Coronary artery (tissue), 2 donors: Measurements from ENCODE around the gene FLYWCH1.

Experiments used
- DNase-seq: peaks from one replicate; pipeline ENCODE4 v3.0.0-alpha.2; 2017; ENCODE audit warnings: low spot score
- H3K27ac ChIP-seq, 2 donors: fragments of 200-600 bp; sonication (generic); one replicate each; pipeline ENCODE4 v1.5.1; 2016 to 2019
- H3K4me3 ChIP-seq: fragments of 200-600 bp; sonication (generic); 2 replicates; pipeline ENCODE4 v1.5.1; 2016; ENCODE audit warnings: mild to moderate bottlenecking, moderate library complexity
- CTCF ChIP-seq: fragments of 200-600 bp; sonication (generic); IDR thresholded peaks from one replicate; pipeline ENCODE4 v1.5.1; 2019; ENCODE audit warnings: antibody characterized with exemption

The FLYWCH1 gene

GRCh38 chr16:2981899-2982250 is 70.1 kb downstream of the FLYWCH1 start:
- Histone ChIP-seq H3K4me3 (no peak overlapping the region), H3K27ac (no peak overlapping the region)
- DNase-seq: no peak
- TF ChIP-seq CTCF: no peak

- no peak for DNase-seq
- H3K4me3 ChIP-seq: no peak overlapping the region
- TF ChIP-seq CTCF: no peak
- no peak overlapping the region for H3K27ac ChIP-seq
Measured at GRCh38 chr16:2982402-2982801, 70.7 kb downstream of the FLYWCH1 start.

GRCh38 chr16:2983706-2984136 is 72.0 kb downstream of the FLYWCH1 start:
- Histone ChIP-seq H3K4me3 (peak overlapping the region; percentile 36), H3K27ac (no peak overlapping the region)
- peak; percentile 99 for TF ChIP-seq CTCF
- DNase-seq: peak; percentile 84

DNA sequence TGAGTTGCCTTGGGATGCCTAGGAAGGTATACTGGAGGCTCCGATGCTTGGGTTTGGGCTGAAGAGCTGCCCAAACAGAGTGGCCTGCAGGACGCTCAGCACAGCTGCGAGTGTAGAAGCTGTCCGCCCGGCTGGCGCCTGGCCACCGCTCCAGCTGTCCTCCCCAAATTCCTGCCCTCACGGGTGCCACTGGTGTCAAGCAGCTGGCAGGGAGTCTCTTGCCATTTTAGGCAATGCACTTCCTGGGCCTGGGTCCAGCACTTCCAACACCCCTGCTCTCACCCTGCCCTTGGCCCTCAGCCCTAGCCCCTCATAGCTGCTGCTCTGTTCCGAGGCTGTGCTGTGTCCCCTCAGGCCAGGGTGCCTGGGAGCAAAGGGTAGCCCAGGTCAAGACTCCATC is 73.7 kb downstream of the FLYWCH1 start:
- TF ChIP-seq CTCF: no peak
- Histone ChIP-seq H3K4me3 (no peak overlapping the region), H3K27ac (peak overlapping the region; percentile 0 to 68)
- no peak for DNase-seq

GRCh38 chr16:2985893-2986355 is 74.2 kb downstream of the FLYWCH1 start:
- TF ChIP-seq CTCF: no peak
- Histone ChIP-seq H3K4me3 (no peak overlapping the region), H3K27ac (peak overlapping the region; percentile 0 to 68)
- no peak for DNase-seq

- no peak for DNase-seq
- Histone ChIP-seq H3K4me3 (no peak overlapping the region), H3K27ac (no peak overlapping the region)
- TF ChIP-seq CTCF: no peak
Measured at GRCh38 chr16:2986623-2987188, 75.0 kb downstream of the FLYWCH1 start.

GRCh38 chr16:2987286-2987685 is 75.6 kb downstream of the FLYWCH1 start:
- no peak for DNase-seq
- Histone ChIP-seq H3K4me3 (no peak overlapping the region), H3K27ac (no peak overlapping the region)
- TF ChIP-seq CTCF: no peak
